HG03439 (cell line): Measurements from ENCODE around the gene CFAP46.
"Not testable (repeated sequence)": the region's sequence is repeated elsewhere in the genome, so short reads cannot be mapped to it uniquely, and the experiment has no call there.

Experiments used
- ATAC-seq: cut with Tn5 transposase; IDR thresholded peaks from one replicate; pipeline ENCODE4 v1.9.1; 2021; ENCODE audit warnings: mild to moderate bottlenecking, moderate library complexity; ENCODE audit not compliant: unreplicated experiment

CFAP46 gene

GRCh38 chr10:132945125-132945893 lies 2.9 kb upstream of the CFAP46 start:
- no peak for ATAC-seq

GRCh38 chr10:132944510-132944909 lies 2.1 kb upstream of the CFAP46 start:
- ATAC-seq, result no peak

GRCh38 chr10:132943791-132944404 lies 1.5 kb upstream of the CFAP46 start:
- ATAC-seq, result no peak

GRCh38 chr10:132943058-132943790 lies 854 bp upstream of the CFAP46 start:
- no peak for ATAC-seq

GRCh38 chr10:132941640-132942051 lies 724 bp downstream of the CFAP46 start:
- ATAC-seq, result no peak

- ATAC-seq, result no peak
Measured at GRCh38 chr10:132940791-132941465, 1.4 kb downstream of the CFAP46 start.

GRCh38 chr10:132939957-132940790 lies 2.2 kb downstream of the CFAP46 start:
- no peak for ATAC-seq

- ATAC-seq, result no peak
Measured at GRCh38 chr10:132939378-132939955, 2.9 kb downstream of the CFAP46 start.

GRCh38 chr10:132938472-132939339 lies 3.7 kb downstream of the CFAP46 start:
- no peak for ATAC-seq

- ATAC-seq, result no peak
Measured at GRCh38 chr10:132937861-132938260, 4.5 kb downstream of the CFAP46 start.

- no peak for ATAC-seq
Measured at GRCh38 chr10:132934953-132935352, 7.4 kb downstream of the CFAP46 start.

GRCh38 chr10:132933308-132934042 lies 8.9 kb downstream of the CFAP46 start:
- no peak for ATAC-seq

- ATAC-seq, result no peak
Measured at GRCh38 chr10:132932461-132933307, 9.7 kb downstream of the CFAP46 start.

- ATAC-seq, result not testable (repeated sequence)
Measured at GRCh38 chr10:132931258-132932250, 10.8 kb downstream of the CFAP46 start.

- not testable (repeated sequence) for ATAC-seq
Measured at GRCh38 chr10:132930701-132931100, 11.7 kb downstream of the CFAP46 start.

GRCh38 chr10:132929953-132930548 lies 12.3 kb downstream of the CFAP46 start:
- no peak for ATAC-seq
